Activated CD4-positive, alpha-beta memory T cell treated with anti-CD3 and anti-CD28 coated beads, Interleukin-2, amount 10 ng/mL, durations not matched to agents 7 days and 5 days (primary cell): Measurements from ENCODE around the gene PLD3. TPM values are rescaled to one million over a fixed set of nuclear protein-coding genes. Genes with fewer than 3 reads are reported as not detected.

Source experiments
- CTCF ChIA-PET: fragments of 350-600 bp; sonication (Branson Sonifier 250); formaldehyde crosslinking; loops from one replicate; lab custom pipeline; 2021; ENCODE audit warnings: antibody characterized with exemption, inconsistent platforms; lab: Charles Lee
- POLR2A ChIA-PET: fragments of 350-600 bp; sonication (Branson Sonifier 250); formaldehyde crosslinking; loops from one replicate; lab custom pipeline; 2021; ENCODE audit warnings: antibody characterized with exemption; lab: Charles Lee
- DNase-seq: peaks from one replicate; pipeline ENCODE4 v3.0.0-alpha.2; 2020
- H3K27ac Mint-ChIP-seq: one replicate; pipeline ENCODE4 v1.8.0; 2021; ENCODE audit warnings: mild to moderate bottlenecking, mixed read lengths
- H3K27me3 Mint-ChIP-seq: one replicate; pipeline ENCODE4 v1.8.0; 2021; ENCODE audit warnings: mixed read lengths
- H3K36me3 Mint-ChIP-seq: one replicate; pipeline ENCODE4 v1.8.0; 2021; ENCODE audit warnings: low read depth, mixed read lengths
- H3K4me1 Mint-ChIP-seq: one replicate; pipeline ENCODE4 v1.8.0; 2021; ENCODE audit warnings: mixed read lengths
- H3K4me3 Mint-ChIP-seq: one replicate; pipeline ENCODE4 v1.8.0; 2021; ENCODE audit warnings: mild to moderate bottlenecking, mixed read lengths
- H3K9me3 Mint-ChIP-seq: one replicate; pipeline ENCODE4 v1.8.0; 2021; ENCODE audit warnings: mixed read lengths
- total RNA-seq, 2 experiments: library from RNA; stranded (reverse); gene quantifications; one replicate each; pipeline ENCODE4 v1.2.3, GENCODE V29; 2021

The PLD3 gene
- total RNA-seq, 2 experiments from 2014 or later: 92.4 to 100 TPM

DNA sequence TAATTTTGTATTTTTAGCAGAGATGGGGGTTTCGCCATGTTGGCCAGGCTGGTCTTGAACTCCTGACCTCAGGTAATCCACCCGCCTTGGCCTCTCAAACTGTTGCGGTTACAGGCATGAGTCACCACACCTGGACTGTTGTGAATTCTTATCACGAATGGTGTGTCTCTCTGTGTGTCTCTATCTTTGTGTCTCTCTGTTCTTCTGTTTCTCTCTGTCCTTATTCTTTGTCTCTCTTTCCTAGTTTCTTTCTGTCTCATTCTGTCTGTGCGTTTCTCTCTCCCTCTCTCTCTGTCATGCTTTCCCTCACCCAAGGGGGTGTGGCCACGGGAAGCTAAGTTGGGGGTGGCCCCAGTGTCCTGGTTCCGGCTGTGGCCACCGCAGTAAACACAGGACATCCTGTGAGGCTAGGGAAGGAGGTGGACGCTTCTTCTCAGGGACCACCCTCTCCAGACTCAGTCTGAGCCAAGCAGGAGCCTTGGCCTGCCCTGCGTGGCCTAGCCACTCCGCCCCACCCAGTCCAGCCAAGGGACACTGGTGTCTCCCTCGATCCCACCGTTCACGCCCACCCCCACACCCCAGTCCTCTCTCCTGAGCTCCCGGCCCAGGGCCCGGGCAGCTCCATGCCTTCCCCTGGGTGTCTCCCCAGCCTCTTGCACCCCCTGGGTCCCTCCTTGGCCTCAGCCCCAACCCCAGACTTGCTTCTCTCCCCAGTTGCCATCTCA, 68.6 kb downstream of the PLD3 start:
- Mint-ChIP-seq H3K4me3 (peak overlapping the region; percentile 7), H3K27ac (peak overlapping the region; percentile 69), H3K4me1 (peaks cover 38% of the 10 kb centered on the region), H3K27me3 (peaks cover 1% of the 10 kb centered on the region), H3K9me3 (no peaks in the 10 kb centered on the region), H3K36me3 (peaks cover under 1% of the 10 kb centered on the region)
- CTCF ChIA-PET: interaction anchor here (1.1 to 1.5 kb wide), 4 partner anchors 9 to 49 kb away, joined by 3 to 5 read pairs (median 4); partner anchors contain the start of genes BLVRB and SERTAD1
- POLR2A ChIA-PET: interaction anchor here (0.7 to 1.4 kb wide), 4 partner anchors 9 to 18 kb away, joined by 3 to 4 read pairs (median 4); partner anchors contain the start of gene SERTAD1
- DNase-seq: peak; percentile 41

DNA sequence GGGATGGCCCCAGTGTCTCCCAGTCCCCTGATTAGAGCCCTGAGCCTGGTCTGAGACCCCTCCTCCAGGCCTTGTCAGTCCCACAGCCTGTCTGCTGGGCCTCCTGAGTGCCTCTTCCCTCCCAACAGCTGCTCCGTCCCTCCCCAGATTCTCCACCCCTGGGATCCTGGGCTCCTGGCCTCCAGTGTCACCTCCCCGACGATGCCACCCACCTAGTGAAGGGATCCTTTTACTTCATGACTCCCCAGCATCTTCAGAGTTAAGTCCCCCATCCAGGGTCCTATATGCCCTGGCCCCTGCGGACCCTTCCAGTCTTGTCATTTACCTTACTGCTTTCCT, 69.1 kb downstream of the PLD3 start:
- ChIA-PET POLR2A (interaction anchor here (1.0 to 1.4 kb wide), 2 partner anchors 14 to 19 kb away, joined by 3 to 4 read pairs; no protein-coding TSS in a partner anchor), CTCF (interaction anchor here (1.1 to 1.3 kb wide), 2 partner anchors 9 to 47 kb away, joined by 3 to 5 read pairs; partner anchors contain the start of gene SERTAD1)
- DNase-seq: no peak
- H3K4me3 Mint-ChIP-seq: no peak overlapping the region
- H3K27me3 Mint-ChIP-seq: peaks cover 1% of the 10 kb centered on the region
- peak overlapping the region; percentile 13 for H3K27ac Mint-ChIP-seq
- H3K36me3 Mint-ChIP-seq: peaks cover 6% of the 10 kb centered on the region
- H3K4me1 Mint-ChIP-seq: peaks cover 42% of the 10 kb centered on the region
- no peaks in the 10 kb centered on the region for H3K9me3 Mint-ChIP-seq

DNA sequence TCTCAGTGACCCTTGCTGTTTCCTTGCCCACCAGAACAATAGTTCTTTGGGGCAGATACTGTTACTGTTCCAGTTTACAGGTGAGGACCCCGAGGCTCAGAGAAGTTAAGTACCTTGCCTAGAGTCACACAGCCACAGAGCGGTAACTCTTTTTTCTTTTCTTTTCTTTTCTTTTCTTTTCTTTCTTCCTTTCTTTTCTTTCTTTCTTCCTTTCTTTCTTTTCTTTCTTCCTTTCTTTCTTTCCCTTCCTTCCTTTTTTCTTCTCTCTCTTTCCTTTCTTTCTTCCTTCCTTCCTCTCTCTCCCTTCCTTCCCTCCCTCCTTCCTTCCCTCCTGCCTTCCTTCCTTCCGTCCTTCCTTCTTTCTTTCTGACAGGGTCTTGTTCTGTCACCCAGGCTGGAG, 69.5 kb downstream of the PLD3 start:
- H3K36me3 Mint-ChIP-seq: peaks cover 10% of the 10 kb centered on the region
- no peaks in the 10 kb centered on the region for H3K9me3 Mint-ChIP-seq
- DNase-seq: no peak
- CTCF ChIA-PET: interaction anchor here (0.6 kb wide), 1 partner anchor 103 kb away, joined by 3 read pairs; no protein-coding TSS in a partner anchor
- POLR2A ChIA-PET: no interaction called here
- H3K27ac Mint-ChIP-seq: no peak overlapping the region
- H3K27me3 Mint-ChIP-seq: peaks cover 1% of the 10 kb centered on the region
- H3K4me3 Mint-ChIP-seq: no peak overlapping the region
- peaks cover 42% of the 10 kb centered on the region for H3K4me1 Mint-ChIP-seq

DNA sequence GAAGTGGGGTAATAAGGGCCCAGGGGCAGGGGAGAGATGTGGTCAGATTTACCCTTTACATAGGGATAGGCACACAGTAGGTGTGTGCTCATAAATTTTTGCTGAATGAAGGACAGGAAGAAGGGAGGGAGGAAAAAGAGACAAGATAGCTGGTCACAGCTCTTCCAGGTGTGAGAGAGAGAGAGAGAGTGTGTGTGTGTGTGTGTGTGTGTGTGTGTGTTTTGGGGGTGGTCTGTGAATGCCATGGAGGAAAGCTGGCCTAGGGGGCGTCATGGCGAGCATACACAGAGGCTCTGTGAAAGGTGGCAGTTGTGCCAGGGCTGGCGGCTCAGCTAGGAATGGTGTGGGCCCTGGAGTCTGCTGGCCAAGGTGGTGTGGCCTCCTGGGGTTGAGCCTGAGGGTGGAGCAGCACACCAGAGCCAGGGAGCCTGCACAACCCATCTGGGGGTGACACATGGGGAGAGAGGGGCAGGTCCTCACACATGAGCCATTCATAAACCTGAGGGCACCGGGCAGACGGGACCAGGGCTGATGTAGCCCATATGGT, 70.6 kb downstream of the PLD3 start:
- Mint-ChIP-seq H3K27me3 (no peaks in the 10 kb centered on the region), H3K4me1 (peaks cover 44% of the 10 kb centered on the region), H3K27ac (no peak overlapping the region), H3K9me3 (no peaks in the 10 kb centered on the region), H3K36me3 (peaks cover 11% of the 10 kb centered on the region), H3K4me3 (no peak overlapping the region)
- CTCF ChIA-PET: interaction anchor here (1.3 to 3.8 kb wide), 4 partner anchors 10 to 46 kb away, joined by 3 to 51 read pairs (median 10); partner anchors contain the start of genes BLVRB and SPTBN4
- no peak for DNase-seq
- POLR2A ChIA-PET: no interaction called here

DNA sequence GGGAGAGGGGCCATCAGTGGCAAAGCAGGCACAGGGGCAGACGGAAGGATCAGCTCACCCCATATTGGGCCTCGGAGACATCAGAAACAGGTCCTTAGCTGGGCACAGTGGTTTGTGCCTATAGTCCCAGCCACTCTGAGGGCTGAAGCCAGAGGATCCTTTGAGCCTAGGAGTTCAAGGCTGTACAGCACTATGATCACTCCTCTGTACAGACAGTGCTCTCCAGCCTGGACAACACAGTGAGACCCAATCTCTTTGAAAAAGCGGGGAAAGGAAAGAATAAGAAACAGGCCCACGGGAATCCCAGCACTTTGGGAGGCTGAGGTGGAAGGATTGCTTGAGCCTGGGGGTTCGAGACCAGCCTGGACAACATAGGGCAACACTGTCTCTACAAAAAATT, 71.3 kb downstream of the PLD3 start:
- CTCF ChIA-PET: interaction anchor here (0.7 to 3.8 kb wide), 25 partner anchors 9 to 944 kb away, joined by 3 to 51 read pairs (median 5); partner anchors contain the start of genes ACTMAP, AKT2, B9D2 and BLVRB

DNA sequence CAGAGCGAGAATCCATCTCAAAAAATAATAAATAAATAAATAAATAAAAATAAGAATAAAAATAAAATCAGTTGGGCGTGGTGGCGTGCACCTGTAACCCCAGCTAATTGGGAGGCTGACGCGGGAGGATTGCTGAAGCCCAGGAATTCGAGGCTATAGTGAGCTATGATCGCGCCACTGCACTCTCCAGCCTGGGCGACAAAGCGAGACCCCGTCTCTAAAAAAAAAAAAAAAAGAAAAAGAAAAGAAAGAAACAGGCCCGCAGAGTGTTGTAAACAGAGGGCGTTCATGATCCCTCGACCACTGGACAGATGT, 71.9 kb downstream of the PLD3 start:
- peak overlapping the region; percentile 77 for H3K4me3 Mint-ChIP-seq
- H3K9me3 Mint-ChIP-seq: no peaks in the 10 kb centered on the region
- peak overlapping the region; percentile 76 for H3K27ac Mint-ChIP-seq
- H3K27me3 Mint-ChIP-seq: no peaks in the 10 kb centered on the region
- DNase-seq: no peak
- CTCF ChIA-PET: interaction anchor here (0.6 to 3.8 kb wide), 40 partner anchors 8 to 1800 kb away, joined by 3 to 51 read pairs (median 4); partner anchors contain the start of genes ACTMAP, AKT2, B9D2 and BLVRB
- H3K36me3 Mint-ChIP-seq: peaks cover 17% of the 10 kb centered on the region
- peaks cover 51% of the 10 kb centered on the region for H3K4me1 Mint-ChIP-seq
- POLR2A ChIA-PET: interaction anchor here (0.8 to 2.9 kb wide), 16 partner anchors 9 to 230 kb away, joined by 3 to 25 read pairs (median 5); partner anchors contain the start of genes AKT2, BLVRB, C19orf47 and PLD3

More for the DNA sequence above, 71.3 kb downstream of the PLD3 start:
- H3K4me1 Mint-ChIP-seq: peaks cover 49% of the 10 kb centered on the region
- H3K36me3 Mint-ChIP-seq: peaks cover 15% of the 10 kb centered on the region
- H3K27ac Mint-ChIP-seq: no peak overlapping the region
- no peaks in the 10 kb centered on the region for H3K9me3 Mint-ChIP-seq
- POLR2A ChIA-PET: interaction anchor here (1.0 to 2.9 kb wide), 8 partner anchors 12 to 190 kb away, joined by 3 to 25 read pairs (median 14); partner anchors contain the start of genes BLVRB, C19orf47, PLD3 and SERTAD3
- H3K4me3 Mint-ChIP-seq: peak overlapping the region; percentile 50
- H3K27me3 Mint-ChIP-seq: no peaks in the 10 kb centered on the region
- no peak for DNase-seq

DNA sequence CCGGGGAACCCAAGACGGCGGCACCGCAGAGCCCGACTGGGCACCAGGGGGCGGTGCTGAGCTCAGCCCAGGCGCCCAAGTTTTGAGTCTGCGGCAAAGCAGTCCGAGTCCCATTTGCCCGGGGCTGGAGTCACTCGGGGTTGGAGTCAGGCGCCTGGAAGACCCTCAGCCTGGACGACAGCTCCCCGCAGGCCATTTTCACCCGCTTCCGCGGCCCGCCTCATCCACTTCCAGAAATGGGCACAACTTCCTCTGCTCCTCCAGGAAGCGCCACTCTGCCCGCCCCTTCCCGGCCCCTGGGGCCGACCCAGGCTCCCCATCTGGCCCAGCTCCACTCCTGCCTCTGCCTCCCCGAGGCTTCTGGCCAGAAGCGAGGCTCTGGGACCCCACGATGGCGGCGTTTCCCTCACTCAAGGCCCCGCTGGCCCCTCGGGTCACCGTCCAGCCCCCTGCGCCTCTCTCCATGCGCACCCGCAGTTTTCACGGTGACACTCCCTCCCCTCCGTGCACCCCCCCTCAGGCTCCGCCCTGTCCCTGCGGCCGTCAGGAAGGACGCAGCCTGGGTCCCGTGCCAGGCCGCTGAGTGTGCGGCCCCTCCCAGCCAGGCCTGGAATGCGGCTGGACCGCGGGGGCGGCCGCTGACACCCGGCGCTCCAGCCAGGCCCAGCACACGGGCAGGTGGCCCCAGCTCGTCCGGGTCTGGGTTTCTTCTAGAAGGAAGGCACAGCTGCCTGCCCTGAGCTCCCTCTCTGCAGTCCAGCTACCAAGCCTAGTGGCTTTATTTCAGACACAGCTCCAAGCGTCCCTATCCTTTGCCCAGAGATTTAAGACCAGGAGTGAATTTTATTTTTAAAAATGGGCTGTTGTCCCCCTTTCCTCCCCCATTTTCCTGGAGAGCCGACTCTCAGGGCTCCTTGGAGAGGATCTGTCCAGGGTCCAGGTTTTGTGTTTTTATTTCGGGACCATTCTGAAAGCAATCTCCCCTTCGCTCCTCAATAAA, 72.6 kb downstream of the PLD3 start:
- ChIA-PET CTCF (interaction anchor here (0.6 to 3.8 kb wide), 40 partner anchors 8 to 1799 kb away, joined by 3 to 51 read pairs (median 4); partner anchors contain the start of genes ACTMAP, AKT2, B9D2 and BLVRB), POLR2A (interaction anchor here (0.5 to 2.9 kb wide), 18 partner anchors 8 to 1326 kb away, joined by 3 to 25 read pairs (median 5); partner anchors contain the start of genes AKT2, BLVRB, C19orf47 and PLD3)
- peaks cover 48% of the 10 kb centered on the region for H3K4me1 Mint-ChIP-seq
- H3K36me3 Mint-ChIP-seq: peaks cover 20% of the 10 kb centered on the region
- H3K4me3 Mint-ChIP-seq: peak overlapping the region; percentile 77
- no peaks in the 10 kb centered on the region for H3K27me3 Mint-ChIP-seq
- DNase-seq: peak; percentile 79
- peak overlapping the region; percentile 80 for H3K27ac Mint-ChIP-seq
- no peaks in the 10 kb centered on the region for H3K9me3 Mint-ChIP-seq

DNA sequence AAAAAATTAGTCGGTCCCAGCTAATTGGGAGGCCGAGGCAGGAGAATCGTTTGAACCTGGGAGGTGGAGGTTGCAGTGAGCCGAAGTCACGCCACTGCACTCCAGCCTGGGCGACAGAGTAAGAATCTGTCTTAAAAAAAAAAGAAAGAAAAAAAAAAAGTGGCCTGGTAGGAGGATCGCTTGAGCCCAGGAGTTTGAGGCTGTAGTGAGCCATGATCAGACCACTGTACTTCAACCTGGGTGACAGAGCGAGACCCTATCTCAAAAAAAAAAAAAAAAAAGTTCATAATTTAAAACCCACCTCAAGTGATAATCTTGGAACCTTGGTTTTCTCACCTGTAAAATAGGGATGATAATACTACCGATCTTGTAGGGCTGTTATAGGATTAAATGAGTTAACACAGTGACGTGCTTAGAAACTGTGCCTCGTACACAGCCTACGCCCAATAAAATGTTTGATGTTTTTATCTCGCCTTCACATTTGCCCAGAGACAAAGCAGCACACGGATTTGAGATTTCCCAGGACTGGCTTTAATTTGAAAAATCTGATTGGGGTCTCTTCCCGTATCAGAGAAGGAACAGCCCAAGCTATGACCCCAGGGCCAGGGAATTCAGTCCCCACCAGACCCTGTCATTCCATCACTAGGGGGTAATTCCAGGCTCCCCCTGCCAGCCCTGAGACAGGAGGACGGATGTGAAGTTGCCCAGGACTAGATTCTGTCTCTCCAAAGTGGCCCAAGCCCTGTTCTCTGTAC, 73.7 kb downstream of the PLD3 start:
- H3K4me3 Mint-ChIP-seq: peak overlapping the region; percentile 77
- peaks cover 43% of the 10 kb centered on the region for H3K4me1 Mint-ChIP-seq
- ChIA-PET POLR2A (interaction anchor here (0.7 to 2.9 kb wide), 9 partner anchors 10 to 480 kb away, joined by 3 to 25 read pairs (median 6); partner anchors contain the start of genes BLVRB, C19orf47, PLD3 and PRX), CTCF (interaction anchor here (1.0 to 3.8 kb wide), 7 partner anchors 11 to 117 kb away, joined by 4 to 51 read pairs (median 25); partner anchors contain the start of genes BLVRB, SERTAD3 and SPTBN4)
- H3K36me3 Mint-ChIP-seq: peaks cover 20% of the 10 kb centered on the region
- H3K27ac Mint-ChIP-seq: peak overlapping the region; percentile 80
- no peaks in the 10 kb centered on the region for H3K27me3 Mint-ChIP-seq
- DNase-seq: no peak
- H3K9me3 Mint-ChIP-seq: no peaks in the 10 kb centered on the region

DNA sequence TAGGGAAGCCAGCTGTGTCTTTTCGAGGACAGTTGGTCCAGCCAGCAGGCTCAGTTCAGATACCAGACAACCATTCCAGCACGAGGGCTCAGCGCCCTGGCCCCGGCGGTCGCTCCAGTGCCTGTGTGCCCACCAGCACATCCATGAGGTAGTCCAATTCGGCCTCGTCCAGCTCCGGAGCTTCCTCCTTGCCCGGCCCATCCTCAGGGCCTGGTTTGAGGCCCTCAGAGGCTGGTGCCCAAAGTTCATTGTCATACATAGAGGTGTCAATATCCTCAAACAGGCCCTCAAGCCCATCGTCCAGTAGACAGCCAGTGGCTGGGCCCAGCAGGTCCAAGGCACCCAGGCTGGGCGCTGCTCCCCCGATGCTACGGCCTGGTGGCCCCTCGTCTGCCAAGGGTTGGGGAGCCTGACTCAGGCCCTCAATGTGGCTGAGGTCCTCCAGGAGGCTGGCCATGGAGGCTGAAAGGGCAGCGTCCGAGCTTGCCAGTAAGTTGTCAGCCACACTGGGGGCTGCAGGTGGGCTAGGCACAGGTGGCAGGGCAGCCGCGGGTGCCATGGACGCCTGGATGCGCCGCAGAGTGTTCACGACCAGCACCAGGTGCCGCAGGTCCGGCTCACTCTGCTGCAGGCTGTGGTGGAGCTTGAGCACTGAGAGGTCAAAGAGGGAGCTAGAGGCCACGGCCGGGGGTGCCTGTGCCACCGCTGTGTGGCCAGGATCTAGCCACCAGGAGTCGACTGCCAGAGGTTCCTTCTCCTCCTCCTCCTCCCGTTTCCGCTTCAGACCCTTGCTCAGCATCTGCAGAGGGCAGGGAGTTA, 74.5 kb downstream of the PLD3 start:
- peaks cover 20% of the 10 kb centered on the region for H3K36me3 Mint-ChIP-seq
- no peak overlapping the region for H3K27ac Mint-ChIP-seq
- peaks cover 36% of the 10 kb centered on the region for H3K4me1 Mint-ChIP-seq
- ChIA-PET CTCF (interaction anchor here (1.0 kb wide), 1 partner anchor 41 kb away, joined by 3 read pairs; no protein-coding TSS in a partner anchor), POLR2A (interaction anchor here (0.7 to 2.9 kb wide), 5 partner anchors 10 to 481 kb away, joined by 3 to 22 read pairs (median 5); partner anchors contain the start of genes BLVRB, PRX and SERTAD3)
- H3K4me3 Mint-ChIP-seq: peak overlapping the region; percentile 77
- no peaks in the 10 kb centered on the region for H3K27me3 Mint-ChIP-seq
- no peaks in the 10 kb centered on the region for H3K9me3 Mint-ChIP-seq
- no peak for DNase-seq

DNA sequence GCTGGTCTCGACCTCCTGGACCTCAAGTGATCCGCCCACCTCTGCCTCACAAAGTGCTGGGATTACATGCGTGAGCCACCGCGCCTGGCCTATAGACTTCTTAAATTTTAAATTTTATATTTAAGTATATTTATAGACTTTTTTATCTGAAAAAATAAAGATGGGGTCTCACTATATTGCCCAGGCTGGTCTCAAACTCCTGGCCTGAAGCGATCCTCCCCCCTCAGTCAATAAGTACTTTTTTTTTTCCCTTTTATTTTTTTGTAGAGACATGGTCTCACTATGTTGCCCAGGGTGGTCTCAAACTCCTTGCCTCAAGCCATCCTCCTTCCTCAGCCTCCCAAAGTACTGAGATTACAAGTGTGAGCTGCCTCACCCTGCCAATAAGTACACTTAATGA, 75.4 kb downstream of the PLD3 start:
- DNase-seq: no peak
- no peak overlapping the region for H3K27ac Mint-ChIP-seq
- H3K4me3 Mint-ChIP-seq: peak overlapping the region; percentile 52
- POLR2A ChIA-PET: interaction anchor here (0.8 to 1.6 kb wide), 4 partner anchors 19 to 182 kb away, joined by 3 to 6 read pairs (median 4); partner anchors contain the start of genes BLVRB and SERTAD3
- peaks cover 31% of the 10 kb centered on the region for H3K4me1 Mint-ChIP-seq
- CTCF ChIA-PET: interaction anchor here (1.0 to 1.4 kb wide), 2 partner anchors 10 to 40 kb away, joined by 3 to 5 read pairs; partner anchors contain the start of gene PRX
- no peaks in the 10 kb centered on the region for H3K9me3 Mint-ChIP-seq
- H3K27me3 Mint-ChIP-seq: no peaks in the 10 kb centered on the region
- H3K36me3 Mint-ChIP-seq: peaks cover 20% of the 10 kb centered on the region
